DOHH2 (cell line): Measurements from ENCODE around the gene ELFN1.

Source experiments
- H3F3A ChIP-seq: fragments of 200-600 bp; sonication (generic), shearing (Covaris generic); 2 replicates; pipeline ENCODE4 v1.6.0; 2016; ENCODE audit warnings: antibody characterized with exemption, mild to moderate bottlenecking; ENCODE audit not compliant: control insufficient read depth, insufficient read depth
- H3K27ac ChIP-seq: fragments of 200-600 bp; sonication (generic); 2 replicates; pipeline ENCODE4 v1.5.1; 2014; ENCODE audit warnings: low read depth, mild to moderate bottlenecking, low read length, moderate library complexity
- H3K27me3 ChIP-seq: fragments of 200-600 bp; sonication (generic); 2 replicates; pipeline ENCODE4 v1.6.1; 2014; ENCODE audit warnings: mild to moderate bottlenecking, low read length, mixed read lengths; ENCODE audit not compliant: control insufficient read depth
- H3K36me3 ChIP-seq: fragments of 200-600 bp; sonication (generic); 2 replicates; pipeline ENCODE4 v1.6.1; 2014; ENCODE audit warnings: mild to moderate bottlenecking, low read length, moderate library complexity, mixed read lengths; ENCODE audit not compliant: control insufficient read depth
- H3K4me1 ChIP-seq: fragments of 200-600 bp; sonication (generic); 2 replicates; pipeline ENCODE4 v1.6.1; 2014; ENCODE audit warnings: mild to moderate bottlenecking, low read length, mixed read lengths; ENCODE audit not compliant: control insufficient read depth
- H3K4me2 ChIP-seq: fragments of 200-600 bp; sonication (generic); 2 replicates; pipeline ENCODE4 v1.6.0; 2014; ENCODE audit warnings: mild to moderate bottlenecking, low read length, moderate library complexity
- H3K4me3 ChIP-seq: fragments of 200-600 bp; sonication (generic); 2 replicates; pipeline ENCODE4 v1.5.1; 2014; ENCODE audit warnings: mild to moderate bottlenecking, low read length, mixed read lengths
- H3K79me2 ChIP-seq: fragments of 200-600 bp; sonication (generic); 2 replicates; pipeline ENCODE4 v1.6.1; 2014; ENCODE audit warnings: mild to moderate bottlenecking, low read length, mixed read lengths; ENCODE audit not compliant: control insufficient read depth
- H3K9me2 ChIP-seq: fragments of 200-600 bp; sonication (generic); replicated peaks from 2 replicates; pipeline ENCODE4 v1.6.1; 2014; ENCODE audit warnings: mild to moderate bottlenecking, low read length, mixed read lengths; ENCODE audit not compliant: control insufficient read depth
- H3K9me3 ChIP-seq: fragments of 200-600 bp; sonication (generic); 2 replicates; pipeline ENCODE4 v1.6.1; 2014; ENCODE audit warnings: antibody characterized with exemption, low read length, mixed read lengths; ENCODE audit not compliant: control insufficient read depth, insufficient read depth
- H4K20me1 ChIP-seq: fragments of 200-600 bp; sonication (generic); 2 replicates; pipeline ENCODE4 v1.6.0; 2014; ENCODE audit warnings: low read depth, mild to moderate bottlenecking, antibody characterized with exemption, low read length, moderate library complexity; ENCODE audit not compliant: control insufficient read depth, insufficient read depth
- EZH2phosphoT487 ChIP-seq: fragments of 200-600 bp; sonication (generic); IDR thresholded peaks from 2 replicates; pipeline ENCODE4 v1.6.1; 2017; ENCODE audit warnings: borderline replicate concordance, mild to moderate bottlenecking, antibody characterized with exemption, low read length, moderate library complexity, mixed read lengths
- TF ChIP-seq, protein P1 (sequence below): fragments of 200-600 bp; sonication (generic); IDR thresholded peaks from one replicate; pipeline ENCODE4 v1.5.1; 2014; ENCODE audit warnings: antibody characterized with exemption, mild to moderate bottlenecking, low read depth, low read length; ENCODE audit not compliant: poor library complexity, severe bottlenecking

ELFN1 gene

DNA sequence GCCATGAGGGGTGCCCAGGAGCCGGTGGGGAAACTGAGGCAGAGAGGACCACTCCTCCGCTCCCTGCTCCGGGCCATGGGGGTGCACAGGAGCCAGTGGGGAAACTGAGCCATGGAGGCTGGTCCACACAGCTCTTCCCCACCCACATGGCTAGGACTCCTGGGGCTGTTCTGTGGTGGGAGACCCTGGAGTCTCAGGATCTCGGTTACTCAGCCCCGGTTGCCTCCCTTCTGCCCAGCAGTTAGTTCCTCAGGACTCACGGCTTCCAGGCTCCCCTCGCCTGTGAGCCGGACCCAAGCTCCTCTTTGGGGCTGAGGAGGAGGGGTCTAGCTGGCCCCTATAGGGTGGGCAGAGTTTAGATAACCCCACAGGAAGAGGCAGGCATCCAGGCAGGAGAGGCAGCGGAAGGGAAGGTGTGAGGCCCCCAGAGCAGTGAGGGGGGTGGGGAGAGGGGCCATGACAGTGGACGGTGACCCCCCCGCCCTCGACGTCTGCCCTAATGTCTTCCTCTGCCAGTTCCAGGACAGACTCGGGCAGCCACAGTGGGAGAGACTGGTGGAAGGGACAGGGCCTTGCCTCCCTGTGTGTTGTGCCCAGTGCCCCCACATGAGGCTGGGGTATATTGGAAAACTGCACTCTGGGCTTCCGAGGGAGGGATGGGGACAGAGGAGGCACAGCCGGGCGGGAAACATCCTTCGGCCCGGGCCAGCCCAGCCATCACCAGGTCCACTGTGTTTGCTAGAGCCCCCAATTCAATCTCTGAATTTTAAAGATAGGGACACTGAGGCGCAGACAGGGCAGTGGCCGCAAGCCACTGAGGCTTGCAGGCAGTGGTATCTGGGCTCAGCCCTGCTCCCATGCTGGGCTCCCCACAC, 4.3 kb downstream of the ELFN1 start:
- H3K36me3 ChIP-seq: no peaks in the 10 kb centered on the region
- H3K27me3 ChIP-seq: peaks cover 3% of the 10 kb centered on the region
- H3K4me3 ChIP-seq: no peak overlapping the region
- H3K9me2 ChIP-seq: no peaks in the 10 kb centered on the region
- no peaks in the 10 kb centered on the region for H3K9me3 ChIP-seq
- TF ChIP-seq, protein P1, sequence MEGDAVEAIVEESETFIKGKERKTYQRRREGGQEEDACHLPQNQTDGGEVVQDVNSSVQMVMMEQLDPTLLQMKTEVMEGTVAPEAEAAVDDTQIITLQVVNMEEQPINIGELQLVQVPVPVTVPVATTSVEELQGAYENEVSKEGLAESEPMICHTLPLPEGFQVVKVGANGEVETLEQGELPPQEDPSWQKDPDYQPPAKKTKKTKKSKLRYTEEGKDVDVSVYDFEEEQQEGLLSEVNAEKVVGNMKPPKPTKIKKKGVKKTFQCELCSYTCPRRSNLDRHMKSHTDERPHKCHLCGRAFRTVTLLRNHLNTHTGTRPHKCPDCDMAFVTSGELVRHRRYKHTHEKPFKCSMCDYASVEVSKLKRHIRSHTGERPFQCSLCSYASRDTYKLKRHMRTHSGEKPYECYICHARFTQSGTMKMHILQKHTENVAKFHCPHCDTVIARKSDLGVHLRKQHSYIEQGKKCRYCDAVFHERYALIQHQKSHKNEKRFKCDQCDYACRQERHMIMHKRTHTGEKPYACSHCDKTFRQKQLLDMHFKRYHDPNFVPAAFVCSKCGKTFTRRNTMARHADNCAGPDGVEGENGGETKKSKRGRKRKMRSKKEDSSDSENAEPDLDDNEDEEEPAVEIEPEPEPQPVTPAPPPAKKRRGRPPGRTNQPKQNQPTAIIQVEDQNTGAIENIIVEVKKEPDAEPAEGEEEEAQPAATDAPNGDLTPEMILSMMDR: no peak
- TF ChIP-seq EZH2phosphoT487: no peak
- no peaks in the 10 kb centered on the region; the same call in 1 of the 2 replicates for H3F3A ChIP-seq
- peaks cover 12% of the 10 kb centered on the region; the same call in 1 of the 2 replicates for H4K20me1 ChIP-seq
- H3K79me2 ChIP-seq: no peaks in the 10 kb centered on the region
- no peak overlapping the region for H3K27ac ChIP-seq
- no peak overlapping the region for H3K4me2 ChIP-seq
- peaks cover 15% of the 10 kb centered on the region for H3K4me1 ChIP-seq

DNA sequence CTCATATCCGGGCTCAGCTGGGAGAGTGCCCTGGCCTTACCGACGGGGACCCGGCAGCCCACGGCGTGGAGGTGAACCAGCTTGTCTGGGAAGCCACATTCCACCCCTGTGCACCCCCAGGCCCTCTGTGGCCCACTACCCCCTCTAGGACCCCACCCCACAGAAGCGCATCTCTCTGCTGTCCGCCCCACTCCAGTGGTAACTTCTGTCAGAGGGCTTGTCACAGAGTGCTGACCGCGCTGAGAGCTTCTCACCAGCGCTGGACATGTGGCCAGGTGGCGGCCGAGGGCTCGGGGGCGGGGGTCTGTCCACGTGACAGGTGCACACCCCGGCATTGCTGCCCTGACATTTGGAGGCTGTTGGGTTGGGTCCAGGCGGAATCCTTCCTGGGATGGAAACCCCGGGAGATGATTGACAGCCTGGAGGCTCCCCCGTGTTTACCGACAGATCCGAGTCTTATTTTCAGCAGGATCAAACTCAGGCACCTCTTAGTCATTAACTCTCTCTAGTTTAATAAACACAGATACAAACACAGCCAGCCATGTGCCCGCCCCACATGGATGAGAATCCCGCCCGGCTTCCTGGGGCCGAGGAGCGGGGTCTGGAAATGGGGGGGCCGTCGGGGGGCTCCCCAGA, 5.1 kb downstream of the ELFN1 start:
- no peaks in the 10 kb centered on the region for H3K79me2 ChIP-seq
- H3K4me1 ChIP-seq: peaks cover 15% of the 10 kb centered on the region
- no peak overlapping the region for H3K4me3 ChIP-seq
- H4K20me1 ChIP-seq: peaks cover 12% of the 10 kb centered on the region; the same call in 1 of the 2 replicates
- TF ChIP-seq, protein P1: no peak
- no peak for TF ChIP-seq EZH2phosphoT487
- no peaks in the 10 kb centered on the region for H3K9me3 ChIP-seq
- no peaks in the 10 kb centered on the region for H3K36me3 ChIP-seq
- no peak overlapping the region for H3K27ac ChIP-seq
- H3F3A ChIP-seq: no peaks in the 10 kb centered on the region; the same call in 1 of the 2 replicates
- H3K27me3 ChIP-seq: peaks cover 9% of the 10 kb centered on the region
- H3K4me2 ChIP-seq: no peak overlapping the region
- no peaks in the 10 kb centered on the region for H3K9me2 ChIP-seq

DNA sequence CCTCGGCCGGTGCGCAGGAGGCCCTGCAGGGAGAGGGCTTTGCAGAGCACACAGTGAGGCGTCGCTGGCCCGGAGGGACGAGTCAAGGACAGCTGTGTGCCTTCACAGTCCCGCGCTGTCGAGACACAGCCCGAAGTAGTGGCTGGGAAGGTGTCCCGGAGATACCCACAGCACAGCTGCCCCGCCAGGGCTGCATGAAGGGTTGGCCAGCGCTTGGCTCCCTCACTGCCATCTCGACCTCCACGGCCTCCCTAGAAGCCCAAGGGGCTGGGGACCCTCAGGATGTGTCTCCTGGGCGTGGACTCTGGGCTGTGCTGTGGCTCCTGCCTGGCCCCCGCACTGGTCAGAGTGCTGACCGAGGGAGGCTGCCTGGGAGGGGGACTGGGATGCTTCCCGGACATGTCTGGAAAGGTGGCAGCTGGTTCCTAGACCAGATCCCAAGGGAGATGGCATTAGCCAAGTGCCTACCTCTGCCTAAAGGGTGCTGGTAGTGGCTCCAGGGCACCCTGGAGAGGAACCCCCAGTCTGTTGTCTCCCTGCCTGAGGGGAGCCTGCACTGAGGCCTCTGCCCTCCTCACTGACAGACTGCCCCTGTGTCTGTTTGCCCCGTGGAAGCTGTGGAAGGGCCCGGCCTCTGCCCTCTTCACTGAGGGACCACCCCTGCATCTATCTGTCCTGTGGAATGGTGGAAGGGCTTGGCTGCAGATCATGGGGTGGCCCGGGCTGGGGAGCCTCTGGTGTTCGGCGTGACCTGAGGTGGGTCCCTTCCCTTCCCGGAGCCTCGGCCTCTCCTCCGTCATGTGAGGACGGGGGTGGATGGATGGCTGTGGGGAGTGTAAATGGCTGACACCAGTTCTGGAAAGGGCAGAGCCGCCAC, 5.8 kb downstream of the ELFN1 start:
- Histone ChIP-seq H3F3A (no peaks in the 10 kb centered on the region; the same call in 1 of the 2 replicates), H3K79me2 (no peaks in the 10 kb centered on the region), H3K4me2 (no peak overlapping the region), H3K36me3 (no peaks in the 10 kb centered on the region), H3K9me3 (no peaks in the 10 kb centered on the region), H4K20me1 (peaks cover 12% of the 10 kb centered on the region; the same call in 1 of the 2 replicates), H3K4me1 (peaks cover 17% of the 10 kb centered on the region), H3K27me3 (peaks cover 15% of the 10 kb centered on the region), H3K4me3 (no peak overlapping the region), H3K9me2 (no peaks in the 10 kb centered on the region), H3K27ac (no peak overlapping the region)
- TF ChIP-seq, protein P1: no peak
- TF ChIP-seq EZH2phosphoT487: no peak
